Fibroblast of lung (primary cell): ENCODE measurements around the gene SVIP. TPM values are rescaled to one million over a fixed set of nuclear protein-coding genes. Genes with fewer than 3 reads are reported as not detected.

Experiments
- DNase-seq, 2 donors: peaks; one replicate each; pipeline versions ENCODE4 v3.0.0 to v3.0.0-alpha.2; 2010; ENCODE audit warnings: low read depth in 2 of 2
- H2AFZ ChIP-seq: 2 replicates; pipeline ENCODE4 v1.5.1; 2012; ENCODE audit warnings: low read length, control low read depth, inconsistent platforms
- H3K27ac ChIP-seq: 2 replicates; pipeline ENCODE4 v1.5.1; 2011; ENCODE audit warnings: low read length, control low read depth; ENCODE audit not compliant: insufficient read depth
- H3K27me3 ChIP-seq: 2 replicates; pipeline ENCODE4 v1.5.1; 2011; ENCODE audit warnings: mild to moderate bottlenecking, low read length; ENCODE audit not compliant: control insufficient read depth, insufficient read depth
- H3K36me3 ChIP-seq: 2 replicates; pipeline ENCODE4 v1.5.1; 2011; ENCODE audit warnings: low read length; ENCODE audit not compliant: control insufficient read depth, insufficient read depth
- H3K4me1 ChIP-seq: 2 replicates; pipeline ENCODE4 v1.5.1; 2011; ENCODE audit warnings: low read length; ENCODE audit not compliant: control insufficient read depth, insufficient read depth; ENCODE audit errors: extremely low read depth
- H3K4me2 ChIP-seq: 2 replicates; pipeline ENCODE4 v1.5.1; 2011; ENCODE audit warnings: low read length, control low read depth; ENCODE audit not compliant: insufficient read depth; ENCODE audit errors: extremely low read depth
- H3K4me3 ChIP-seq, 4 experiments: fragments of 200-600 bp in 1 of 4; sonication (generic) in 1 of 4; replicated peaks in 1 of 4; 2 replicates each; pipeline ENCODE4 v1.5.1; 2011 to 2016; ENCODE audit warnings: low read length in 4 of 4, low read depth in 3 of 4, mild to moderate bottlenecking in 3 of 4, control low read depth in 2 of 4, inconsistent platforms in 1 of 4, mixed read lengths in 1 of 4; ENCODE audit not compliant: insufficient read depth in 1 of 4; ENCODE audit errors: control extremely low read depth in 1 of 4
- H3K79me2 ChIP-seq: 2 replicates; pipeline ENCODE4 v1.5.1; 2012; ENCODE audit warnings: mild to moderate bottlenecking, low read length, inconsistent platforms; ENCODE audit not compliant: control insufficient read depth, insufficient read depth
- H3K9ac ChIP-seq: 2 replicates; pipeline ENCODE4 v1.5.1; 2011; ENCODE audit warnings: mild to moderate bottlenecking, low read length, control low read depth; ENCODE audit not compliant: insufficient read depth
- H3K9me3 ChIP-seq: 2 replicates; pipeline ENCODE4 v1.5.1; 2012; ENCODE audit warnings: low read depth, low read length; ENCODE audit not compliant: control insufficient read depth, insufficient read depth
- H4K20me1 ChIP-seq: 2 replicates; pipeline ENCODE4 v1.5.1; 2011; ENCODE audit warnings: low read length; ENCODE audit not compliant: control insufficient read depth, insufficient read depth; ENCODE audit errors: extremely low read depth
- CTCF ChIP-seq, 2 donors: IDR thresholded peaks in 1 of 2; conservative IDR thresholded peaks in 1 of 2; 1 replicate in 1 of 2; 2 replicates in 1 of 2; pipeline ENCODE4 v1.5.1; 2011 to 2012; ENCODE audit warnings: low read length in 2 of 2, control low read depth in 1 of 2, inconsistent platforms in 1 of 2, low read depth in 1 of 2, mild to moderate bottlenecking in 1 of 2
- EZH2 ChIP-seq: IDR thresholded peaks from 2 replicates; pipeline ENCODE4 v1.5.1; 2012; ENCODE audit warnings: low read length, control low read depth, mild to moderate bottlenecking; ENCODE audit errors: missing control alignments
- polyA plus RNA-seq, 2 donors: library from polyadenylated mRNA; depleted of rRNA in 1 of 2; stranded (reverse) in 1 of 2; unstranded in 1 of 2; fragments of >200 nt; gene quantifications; 2 replicates each; pipeline ENCODE4 v1.2.1, GENCODE V29; 2011 to 2012; ENCODE audit warnings: missing spikeins in 1 of 2
- total RNA-seq: library from RNA; depleted of rRNA; stranded (reverse); fragments of >200 nt; gene quantifications from 2 replicates; pipeline ENCODE4 v1.2.1, GENCODE V29; 2014

The SVIP gene
- total and polyA plus RNA-seq, 2 donors (not counting 1 experiment from before 2014, with no cell fraction given): 5.3 to 6.0 TPM

- no peaks in the 10 kb centered on the region for H3K36me3 ChIP-seq
- H4K20me1 ChIP-seq: no peaks in the 10 kb centered on the region
- H3K4me3 ChIP-seq: no peak overlapping the region
- H3K9me3 ChIP-seq: no peaks in the 10 kb centered on the region
- no peak overlapping the region for H2AFZ ChIP-seq
- no peak for DNase-seq
- H3K27me3 ChIP-seq: no peaks in the 10 kb centered on the region
- no peak overlapping the region for H3K9ac ChIP-seq
- no peak for TF ChIP-seq CTCF (conservative IDR thresholded peaks at IDR 0.05 in 1 of 2, IDR thresholded peaks at IDR 0.05 in 1 of 2; ENCODE audit: low read depth in 1 of 2, low read length in 2 of 2)
- TF ChIP-seq EZH2: no peak
- no peak overlapping the region for H3K4me2 ChIP-seq
- H3K27ac ChIP-seq: no peak overlapping the region
- peaks cover 4% of the 10 kb centered on the region for H3K79me2 ChIP-seq
- no peaks in the 10 kb centered on the region for H3K4me1 ChIP-seq
Observed at GRCh38 chr11:22832315-22833015, 2.9 kb upstream of the SVIP start.

- H3K27me3 ChIP-seq: no peaks in the 10 kb centered on the region
- H3K36me3 ChIP-seq: no peaks in the 10 kb centered on the region
- H3K4me1 ChIP-seq: no peaks in the 10 kb centered on the region
- peak overlapping the region; percentile 40 for H3K4me2 ChIP-seq
- TF ChIP-seq CTCF (conservative IDR thresholded peaks at IDR 0.05 in 1 of 2, IDR thresholded peaks at IDR 0.05 in 1 of 2; ENCODE audit: low read depth in 1 of 2, low read length in 2 of 2): no peak
- TF ChIP-seq EZH2: no peak
- no peaks in the 10 kb centered on the region for H3K9me3 ChIP-seq
- no peak overlapping the region for H3K27ac ChIP-seq
- peak overlapping the region; percentile 54 for H2AFZ ChIP-seq
- peak overlapping the region; percentile 30 to 97 (median 42) for H3K4me3 ChIP-seq
- DNase-seq: no peak
- no peak overlapping the region for H3K9ac ChIP-seq
- H3K79me2 ChIP-seq: peaks cover 4% of the 10 kb centered on the region
- no peaks in the 10 kb centered on the region for H4K20me1 ChIP-seq
Observed at GRCh38 chr11:22830082-22830414, 447 bp upstream of the SVIP start.

- H3K9me3 ChIP-seq: no peaks in the 10 kb centered on the region
- peaks cover under 1% of the 10 kb centered on the region for H3K36me3 ChIP-seq
- no peak for TF ChIP-seq CTCF (conservative IDR thresholded peaks at IDR 0.05 in 1 of 2, IDR thresholded peaks at IDR 0.05 in 1 of 2; ENCODE audit: low read depth in 1 of 2, low read length in 2 of 2)
- no peak for TF ChIP-seq EZH2
- H3K4me3 ChIP-seq: peak overlapping the region; percentile 79 to 97 (median 87)
- H4K20me1 ChIP-seq: no peaks in the 10 kb centered on the region
- no peak overlapping the region for H2AFZ ChIP-seq
- no peak overlapping the region for H3K27ac ChIP-seq
- no peak overlapping the region for H3K9ac ChIP-seq
- no peaks in the 10 kb centered on the region for H3K27me3 ChIP-seq
- peaks cover 4% of the 10 kb centered on the region for H3K79me2 ChIP-seq
- no peaks in the 10 kb centered on the region for H3K4me1 ChIP-seq
- no peak for DNase-seq
- H3K4me2 ChIP-seq: peak overlapping the region; percentile 30
Observed at GRCh38 chr11:22828373-22828772, 1.2 kb downstream of the SVIP start.
